GM10266 (cell line): ENCODE measurements around the gene TYRO3.

Experiments
- DNase-seq: peaks from one replicate; pipeline ENCODE4 v3.0.0; 2012; ENCODE audit errors: extremely low spot score
- CTCF ChIP-seq: IDR thresholded peaks from 2 replicates; pipeline ENCODE4 v1.5.1; 2012; ENCODE audit warnings: mild to moderate bottlenecking, low read depth; ENCODE audit not compliant: control insufficient read depth, insufficient read depth; ENCODE audit errors: missing control alignments

The TYRO3 gene

DNA sequence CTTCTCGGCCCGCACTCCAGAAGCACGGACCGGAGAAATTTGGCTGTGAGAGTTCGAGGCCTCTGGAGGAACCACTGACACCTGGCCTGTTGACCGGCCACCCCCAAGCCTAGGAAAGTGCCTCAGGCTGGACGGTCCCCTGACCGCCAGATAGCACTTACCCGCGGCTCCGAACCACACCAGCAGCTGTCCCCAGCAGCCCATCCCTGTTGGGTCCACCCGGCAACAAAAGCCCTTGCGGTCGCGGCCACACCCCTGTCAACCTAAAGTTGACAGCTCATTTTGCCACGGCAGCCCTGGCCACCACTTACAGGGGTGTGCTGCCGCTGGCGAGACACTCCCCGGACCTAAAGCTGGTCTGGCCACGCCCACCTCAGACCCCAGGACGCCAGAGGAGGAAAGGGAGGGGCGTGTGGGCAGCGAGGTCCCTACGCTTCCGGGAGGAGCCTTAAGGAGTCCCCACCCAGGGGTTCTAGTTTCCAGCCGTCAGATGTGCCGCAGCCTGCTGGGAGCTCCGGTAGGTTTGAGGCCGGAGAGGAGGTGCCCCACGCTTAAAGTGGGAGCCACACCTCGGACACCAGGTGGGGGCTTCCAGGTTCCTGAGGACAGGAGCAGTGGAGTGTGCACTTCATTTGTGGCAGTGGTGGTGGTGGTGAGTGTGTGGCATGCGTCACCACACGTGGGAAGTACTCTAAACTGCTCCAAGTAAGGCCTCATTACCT lies 45.3 kb upstream of the TYRO3 start, which contains the start of gene LTK:
Gene LTK (minus strand): TSS at position 322 of the 722 bp plus-strand sequence. CDS start 118 bp downstream, at position 204.
- no peak for TF ChIP-seq CTCF
- peak; percentile 32 for DNase-seq

DNA sequence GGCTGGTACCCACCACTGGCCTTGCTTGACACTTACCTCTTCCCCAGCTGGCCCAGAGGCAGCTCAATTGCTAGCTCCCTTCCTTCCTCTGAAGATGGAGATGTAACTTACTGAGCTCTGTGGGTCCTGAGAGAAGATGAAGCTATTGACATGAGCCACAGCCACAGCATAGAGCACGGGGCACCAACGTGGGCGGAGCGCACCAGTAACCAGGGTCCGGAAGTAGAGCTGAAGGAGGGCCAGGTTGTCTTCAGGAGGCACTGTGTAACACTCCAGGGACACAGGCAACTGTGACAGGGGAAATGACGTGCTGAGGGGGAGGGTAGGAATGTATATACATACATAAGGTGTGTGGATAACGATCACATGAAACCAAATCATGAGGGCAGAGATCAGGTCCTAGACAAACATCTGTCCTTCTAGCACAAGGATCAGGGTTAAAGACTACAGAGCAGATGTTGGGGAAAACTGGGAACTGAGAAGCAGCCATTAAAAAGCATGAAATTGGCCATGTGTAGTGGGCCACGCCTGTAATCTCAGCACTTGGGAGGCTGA lies 41.0 kb upstream of the TYRO3 start:
- no peak for TF ChIP-seq CTCF
- DNase-seq: no peak

DNA sequence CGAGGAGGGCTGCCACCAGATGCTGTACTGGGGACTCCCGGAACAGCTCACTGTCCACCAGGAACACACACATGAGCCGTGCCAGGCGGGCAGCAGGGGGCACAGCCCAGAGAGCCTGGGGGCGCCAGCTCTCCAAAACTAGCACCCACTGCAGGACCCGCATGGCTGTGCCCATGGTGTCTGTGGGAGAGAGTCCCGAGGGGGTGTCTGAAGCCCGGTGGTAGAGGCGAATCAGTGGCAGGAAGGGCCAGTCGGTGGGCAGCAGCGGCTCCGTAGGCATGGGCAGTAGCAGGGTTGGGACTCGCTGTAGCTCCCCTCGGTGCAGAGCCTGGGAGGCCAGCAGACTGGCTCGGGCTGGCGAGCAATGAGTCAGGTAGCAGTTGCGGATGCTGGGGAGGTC lies 38.4 kb upstream of the TYRO3 start:
- DNase-seq: no peak

GRCh38 chr15:41521614-41522013 lies 37.4 kb upstream of the TYRO3 start:
- no peak for DNase-seq
- TF ChIP-seq CTCF: no peak

More for the DNA sequence above, 38.4 kb upstream of the TYRO3 start:
- TF ChIP-seq CTCF: no peak

GRCh38 chr15:41523097-41523496 lies 35.9 kb upstream of the TYRO3 start:
- no peak for DNase-seq
- no peak for TF ChIP-seq CTCF

- DNase-seq: no peak
- TF ChIP-seq CTCF: no peak
These were observed 28.6 kb upstream of the TYRO3 start for GRCh38 chr15:41530363-41530956.

DNA sequence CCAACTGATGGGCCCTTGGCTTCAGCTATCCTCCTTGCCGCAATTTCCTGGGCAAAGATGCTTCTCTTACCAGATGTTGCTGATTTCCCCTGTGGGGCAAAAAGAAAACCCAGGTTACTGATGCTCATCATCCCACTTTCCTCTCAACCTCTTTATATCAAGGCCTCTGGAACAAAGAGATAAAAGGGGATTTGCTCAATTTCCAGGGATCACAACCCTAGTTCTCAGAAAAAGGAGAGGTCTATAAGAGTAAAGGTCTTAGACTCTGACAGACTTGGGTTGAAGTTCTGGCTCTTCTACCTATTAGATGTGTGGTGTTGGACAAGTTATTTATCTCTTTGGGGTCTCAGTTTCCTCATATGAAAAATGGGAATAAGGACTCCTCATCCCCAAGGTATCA lies 23.5 kb upstream of the TYRO3 start:
- no peak for TF ChIP-seq CTCF
- no peak for DNase-seq
